KMS-11 (cell line): ENCODE results near the gene TMEM245.

Experiments used
- H2AFZ ChIP-seq: fragments of 200-600 bp; sonication (generic); 2 replicates; pipeline ENCODE4 v1.6.1; 2016; ENCODE audit warnings: antibody characterized with exemption, mixed run types, low read depth
- H3K27ac ChIP-seq: fragments of 200-600 bp; sonication (generic); 2 replicates; pipeline ENCODE4 v1.6.1; 2016; ENCODE audit warnings: mild to moderate bottlenecking, mixed run types
- H3K27me3 ChIP-seq: fragments of 200-600 bp; sonication (generic); 2 replicates; pipeline ENCODE4 v1.6.1; 2017; ENCODE audit warnings: mild to moderate bottlenecking, low read depth, mixed run types, moderate library complexity; ENCODE audit not compliant: insufficient read depth
- H3K36me3 ChIP-seq: fragments of 200-600 bp; sonication (generic); 2 replicates; pipeline ENCODE4 v1.6.1; 2017; ENCODE audit warnings: mild to moderate bottlenecking, mixed run types; ENCODE audit not compliant: insufficient read depth
- H3K4me1 ChIP-seq: fragments of 200-600 bp; sonication (generic); 2 replicates; pipeline ENCODE4 v1.6.1; 2016; ENCODE audit warnings: mild to moderate bottlenecking, low read depth, mixed run types; ENCODE audit not compliant: poor library complexity, severe bottlenecking
- H3K4me2 ChIP-seq: fragments of 200-600 bp; sonication (generic); 2 replicates; pipeline ENCODE4 v1.7.0; 2016; ENCODE audit warnings: mild to moderate bottlenecking, mixed run types
- H3K4me3 ChIP-seq: fragments of 200-600 bp; sonication (generic); IDR thresholded peaks from 2 replicates; pipeline ENCODE4 v1.6.1; 2017; ENCODE audit warnings: low read depth, low read length, mixed read lengths; ENCODE audit not compliant: insufficient read depth
- H3K79me2 ChIP-seq: fragments of 200-600 bp; sonication (generic); 2 replicates; pipeline ENCODE4 v1.6.1; 2016; ENCODE audit warnings: low read depth, mixed run types; ENCODE audit not compliant: insufficient read depth
- H3K9ac ChIP-seq: fragments of 200-600 bp; sonication (generic); 2 replicates; pipeline ENCODE4 v1.6.1; 2016; ENCODE audit warnings: mild to moderate bottlenecking, mixed run types
- H4K20me1 ChIP-seq: fragments of 200-600 bp; sonication (generic); 2 replicates; pipeline ENCODE4 v1.6.1; 2016; ENCODE audit warnings: mild to moderate bottlenecking, mixed run types; ENCODE audit not compliant: insufficient read depth
- TF ChIP-seq, protein P1 (sequence below): fragments of 200-600 bp; sonication (generic); conservative IDR thresholded peaks from 2 replicates; pipeline ENCODE4 v1.6.1; 2017; ENCODE audit warnings: low read depth, mild to moderate bottlenecking, antibody characterized with exemption, low read length, moderate library complexity, mixed read lengths

Gene TMEM245

DNA sequence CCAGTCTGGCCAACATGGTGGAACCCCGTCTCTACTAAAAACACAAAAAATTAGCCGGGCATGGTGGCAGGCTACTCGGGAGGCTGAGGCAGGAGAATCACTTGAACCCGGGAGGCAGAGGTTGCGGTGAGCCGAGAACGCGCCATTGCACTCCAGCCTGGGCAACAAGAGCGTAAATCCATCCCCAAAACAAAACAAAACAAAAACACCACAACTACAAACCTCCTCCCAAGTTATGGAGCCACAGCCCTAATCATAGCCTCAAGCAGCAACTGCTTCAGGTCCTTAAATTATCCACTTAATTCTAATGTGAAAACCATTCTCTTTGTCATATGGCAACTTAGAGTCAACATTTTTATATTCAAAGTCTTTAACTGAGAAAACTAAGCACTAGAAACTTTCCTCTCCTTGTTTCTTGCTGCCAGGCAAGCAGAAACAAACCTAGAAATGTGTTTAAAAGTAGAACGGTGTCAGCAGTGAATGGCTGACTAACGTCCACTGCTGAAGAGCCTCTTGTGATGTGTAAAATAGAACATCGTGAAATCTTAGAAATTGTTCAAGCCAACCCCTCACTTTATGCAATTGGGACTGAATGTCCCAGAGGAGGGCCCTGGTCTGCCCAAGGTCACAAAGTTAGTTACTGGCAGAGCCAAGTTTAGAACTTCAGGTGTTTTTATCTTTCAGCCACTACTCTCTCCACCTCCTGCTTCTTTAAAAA lies 5.7 kb downstream of the TMEM245 start:
- Histone ChIP-seq H3K36me3 (no peaks in the 10 kb centered on the region), H3K27me3 (no peaks in the 10 kb centered on the region), H3K9ac (no peak overlapping the region), H3K4me2 (no peak overlapping the region), H3K4me3 (no peak overlapping the region), H4K20me1 (peaks cover 26% of the 10 kb centered on the region), H3K79me2 (peaks cover 96% of the 10 kb centered on the region), H3K4me1 (peaks cover 79% of the 10 kb centered on the region), H2AFZ (no peak overlapping the region), H3K27ac (no peak overlapping the region)
- TF ChIP-seq, protein P1, sequence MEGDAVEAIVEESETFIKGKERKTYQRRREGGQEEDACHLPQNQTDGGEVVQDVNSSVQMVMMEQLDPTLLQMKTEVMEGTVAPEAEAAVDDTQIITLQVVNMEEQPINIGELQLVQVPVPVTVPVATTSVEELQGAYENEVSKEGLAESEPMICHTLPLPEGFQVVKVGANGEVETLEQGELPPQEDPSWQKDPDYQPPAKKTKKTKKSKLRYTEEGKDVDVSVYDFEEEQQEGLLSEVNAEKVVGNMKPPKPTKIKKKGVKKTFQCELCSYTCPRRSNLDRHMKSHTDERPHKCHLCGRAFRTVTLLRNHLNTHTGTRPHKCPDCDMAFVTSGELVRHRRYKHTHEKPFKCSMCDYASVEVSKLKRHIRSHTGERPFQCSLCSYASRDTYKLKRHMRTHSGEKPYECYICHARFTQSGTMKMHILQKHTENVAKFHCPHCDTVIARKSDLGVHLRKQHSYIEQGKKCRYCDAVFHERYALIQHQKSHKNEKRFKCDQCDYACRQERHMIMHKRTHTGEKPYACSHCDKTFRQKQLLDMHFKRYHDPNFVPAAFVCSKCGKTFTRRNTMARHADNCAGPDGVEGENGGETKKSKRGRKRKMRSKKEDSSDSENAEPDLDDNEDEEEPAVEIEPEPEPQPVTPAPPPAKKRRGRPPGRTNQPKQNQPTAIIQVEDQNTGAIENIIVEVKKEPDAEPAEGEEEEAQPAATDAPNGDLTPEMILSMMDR = no peak

DNA sequence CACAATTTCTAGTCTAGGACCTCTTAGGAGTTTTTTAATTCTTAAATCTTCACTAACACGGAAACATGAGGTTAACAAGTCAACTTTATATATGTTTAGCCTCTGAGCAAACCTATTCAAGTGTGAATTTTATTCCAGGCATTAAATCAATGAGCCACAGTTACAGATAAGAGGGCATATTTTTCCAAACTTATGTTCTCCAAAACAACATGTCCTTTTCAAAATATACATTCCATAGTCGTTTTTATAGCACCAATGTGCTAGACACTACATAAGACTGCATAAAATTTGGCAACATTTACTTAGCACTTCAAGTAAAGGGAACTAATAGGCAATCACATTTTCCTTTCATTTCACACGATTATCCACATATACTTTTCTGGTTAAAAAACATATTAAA lies 6.5 kb downstream of the TMEM245 start:
- Histone ChIP-seq H2AFZ (no peak overlapping the region), H3K27me3 (no peaks in the 10 kb centered on the region), H3K4me3 (no peak overlapping the region), H3K27ac (no peak overlapping the region), H3K4me1 (peaks cover 84% of the 10 kb centered on the region), H3K4me2 (no peak overlapping the region), H3K79me2 (peaks cover 96% of the 10 kb centered on the region), H3K9ac (no peak overlapping the region), H3K36me3 (no peaks in the 10 kb centered on the region), H4K20me1 (peaks cover 33% of the 10 kb centered on the region)
- TF ChIP-seq, protein P1 = no peak

DNA sequence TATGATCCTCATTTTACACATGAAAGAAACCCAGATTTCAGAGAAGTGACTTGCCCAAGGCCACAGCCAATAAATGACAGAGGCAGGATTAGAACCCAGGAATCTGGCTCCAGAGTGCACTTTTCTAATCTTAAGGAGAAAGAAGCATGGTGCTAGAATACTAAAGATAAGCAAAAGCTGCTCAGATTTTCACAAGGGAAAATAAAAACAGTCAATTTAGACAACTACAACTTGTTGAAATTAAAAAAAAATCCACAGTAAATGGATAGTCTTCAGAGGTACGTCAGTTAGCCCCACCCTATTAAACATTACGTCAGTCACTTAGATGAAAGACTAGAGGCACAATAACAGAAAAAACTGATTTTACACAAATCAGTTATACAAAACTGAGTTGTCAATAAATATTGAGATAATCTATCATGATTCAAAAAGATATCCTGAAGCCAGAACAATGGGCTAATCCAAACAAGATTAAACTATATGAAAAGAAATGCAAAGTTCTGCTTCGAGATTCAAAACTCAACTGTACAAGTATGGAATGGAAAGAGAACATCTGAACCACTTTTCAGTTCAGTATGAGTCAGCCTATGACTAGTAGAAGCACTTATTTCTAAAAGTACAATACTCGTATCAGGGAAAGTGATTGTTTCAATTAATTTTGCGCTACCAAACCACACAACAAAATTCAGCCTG lies 9.3 kb downstream of the TMEM245 start:
- H3K4me1 ChIP-seq = peaks cover 67% of the 10 kb centered on the region
- peaks cover 27% of the 10 kb centered on the region; the same call in 1 of the 2 replicates for H4K20me1 ChIP-seq
- H3K4me2 ChIP-seq = no peak overlapping the region
- H3K27me3 ChIP-seq = no peaks in the 10 kb centered on the region
- no peak overlapping the region for H3K27ac ChIP-seq
- H3K79me2 ChIP-seq = peaks cover 90% of the 10 kb centered on the region
- H3K9ac ChIP-seq = no peak overlapping the region
- TF ChIP-seq, protein P1 = no peak
- H3K36me3 ChIP-seq = no peaks in the 10 kb centered on the region
- no peak overlapping the region for H3K4me3 ChIP-seq
- no peak overlapping the region for H2AFZ ChIP-seq

DNA sequence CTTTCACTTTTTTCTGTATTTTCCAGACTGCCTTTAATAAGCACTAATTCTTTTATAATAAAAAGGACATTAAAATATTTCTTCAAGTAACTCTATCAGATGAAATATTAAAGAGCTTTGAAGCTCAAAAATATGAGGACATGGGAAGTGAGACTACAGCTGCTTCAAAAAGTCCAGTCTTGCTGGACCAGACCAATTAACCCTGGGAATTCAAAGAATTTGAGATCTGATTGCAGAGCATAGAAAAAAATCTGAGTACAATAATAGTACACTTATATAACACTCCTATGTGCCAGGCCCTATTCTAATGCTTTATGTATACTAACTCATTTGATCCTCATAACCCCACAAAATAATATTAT lies 9.8 kb downstream of the TMEM245 start:
- no peak overlapping the region for H3K4me2 ChIP-seq
- H3K27ac ChIP-seq = no peak overlapping the region

More for the DNA sequence above, 9.8 kb downstream of the TMEM245 start:
- TF ChIP-seq, protein P1 = no peak
- Histone ChIP-seq H3K27me3 (no peaks in the 10 kb centered on the region), H2AFZ (no peak overlapping the region), H3K4me1 (peaks cover 63% of the 10 kb centered on the region), H3K36me3 (no peaks in the 10 kb centered on the region), H3K4me3 (no peak overlapping the region), H3K79me2 (peaks cover 94% of the 10 kb centered on the region), H4K20me1 (peaks cover 25% of the 10 kb centered on the region; the same call in 1 of the 2 replicates), H3K9ac (no peak overlapping the region)
